Transverse colon (tissue), 4 donors: ENCODE data around the gene POC1A. TPM values are rescaled to one million over a fixed set of nuclear protein-coding genes. Genes with fewer than 3 reads are reported as not detected.

ENCODE experiments used
- DNase-seq: peaks from one replicate; pipeline ENCODE4 v3.0.0-alpha.2; 2019
- H3K27ac ChIP-seq, 4 donors: fragments of 200-600 bp; sonication (generic); 2 replicates each; pipeline ENCODE4 v1.5.1; 2016 to 2018; ENCODE audit warnings: inconsistent platforms in 4 of 4
- H3K27me3 ChIP-seq: fragments of 200-600 bp; sonication (generic); 2 replicates; pipeline ENCODE4 v1.5.1; 2017; ENCODE audit warnings: inconsistent platforms
- H3K36me3 ChIP-seq, 4 donors: fragments of 200-600 bp; sonication (generic); 2 replicates each; pipeline ENCODE4 v1.5.1; 2017 to 2019; ENCODE audit warnings: inconsistent platforms in 4 of 4
- H3K4me1 ChIP-seq, 4 donors: fragments of 200-600 bp; sonication (generic); 2 replicates each; pipeline ENCODE4 v1.5.1; 2017 to 2020; ENCODE audit warnings: inconsistent platforms in 4 of 4
- H3K4me3 ChIP-seq, 4 donors: fragments of 200-600 bp; sonication (generic); 1 replicate in 1 of 4; 2 replicates in 3 of 4; pipeline versions ENCODE4 v1.5.1 to v1.6.1; 2017 to 2019; ENCODE audit warnings: inconsistent platforms in 4 of 4
- H3K9me3 ChIP-seq, 2 donors: fragments of 200-600 bp; sonication (generic); 2 replicates each; pipeline ENCODE4 v1.5.1; 2017 to 2019; ENCODE audit warnings: inconsistent platforms in 2 of 2
- CTCF ChIP-seq, 5 experiments: fragments of 200-600 bp in 3 of 5; fragments of 450-650 bp in 2 of 5; sonication (generic) in 3 of 5; IDR thresholded peaks; 1 replicate in 2 of 5; 2 replicates in 3 of 5; pipeline ENCODE4 v1.5.1; 2016 to 2017; ENCODE audit warnings: antibody characterized with exemption in 5 of 5, inconsistent platforms in 3 of 5, mild to moderate bottlenecking in 2 of 5, moderate library complexity in 1 of 5
- EP300 ChIP-seq: sonication (generic); formaldehyde crosslinking; IDR thresholded peaks from one replicate; pipeline ENCODE4 v1.6.1; 2017; ENCODE audit warnings: antibody characterized with exemption, low read depth
- POLR2A ChIP-seq: fragments of 450-650 bp; IDR thresholded peaks from one replicate; pipeline ENCODE4 v1.6.1; 2016; ENCODE audit warnings: antibody characterized with exemption, mild to moderate bottlenecking, moderate library complexity
- POLR2AphosphoS5 ChIP-seq, 3 donors: sonication (generic); formaldehyde crosslinking; IDR thresholded peaks; one replicate each; pipeline ENCODE4 v1.6.1; 2016; ENCODE audit warnings: antibody characterized with exemption in 3 of 3
- WGBS, 2 donors: methylation state at CpG; one replicate each; pipeline ENCODE4 v1.1.5; 2018; ENCODE audit warnings: low coverage in 1 of 2; 5-methylcytosine and 5-hydroxymethylcytosine counted together
- in situ Hi-C, 4 donors: fragments of 200-750 bp; cut with MboI; loops; one replicate each; pipeline versions ENCODE4 v1.15.0 to v1.15.1; 2017; ENCODE audit warnings: low sequenced_read_pairs in 3 of 4, low pct_ligation_motif_present in 1 of 4, low pct_unique_long_range_greater_than_20kb in 1 of 4
- intact Hi-C: fragments of 100-400 bp; cut with DNase I; formaldehyde crosslinking; loops from one replicate; pipeline ENCODE4 v1.15.1; 2023; ENCODE audit warnings: low total_unique reads
- total RNA-seq, 4 donors: library from RNA; depleted of rRNA; stranded (reverse); fragments of >200 nt; gene quantifications; one replicate each; pipeline ENCODE4 v1.1.0, GENCODE V29; 2016

Gene POC1A
- total RNA-seq, 4 donors from 2014 or later: 0.80 to 3.1 (median 2.2) TPM; not detected in 1

GRCh38 chr3:52038227-52038626 lies 116.0 kb downstream of the POC1A start:
- H3K4me1 ChIP-seq: peaks cover 0 to 3% (median 0%) of the 10 kb centered on the region in 4 donors
- in situ Hi-C loops: no loop called here
- no peaks in the 10 kb centered on the region for H3K36me3 ChIP-seq
- 84% methylated on average over 6 of the region's 6 CpGs; no CpG with 5 or more reads in 1 of the 2 donors for WGBS, 2 donors
- TF ChIP-seq POLR2AphosphoS5 (IDR thresholded peaks at IDR 0.05) (no peak), CTCF (IDR thresholded peaks at IDR 0.05) (no peak), POLR2A (no peak), EP300 (no peak)
- no peak overlapping the region for H3K4me3 ChIP-seq
- H3K9me3 ChIP-seq: no peaks in the 10 kb centered on the region
- DNase-seq: no peak
- H3K27ac ChIP-seq: no peak overlapping the region
- intact Hi-C loops: no loop called here
- H3K27me3 ChIP-seq: no peaks in the 10 kb centered on the region

DNA sequence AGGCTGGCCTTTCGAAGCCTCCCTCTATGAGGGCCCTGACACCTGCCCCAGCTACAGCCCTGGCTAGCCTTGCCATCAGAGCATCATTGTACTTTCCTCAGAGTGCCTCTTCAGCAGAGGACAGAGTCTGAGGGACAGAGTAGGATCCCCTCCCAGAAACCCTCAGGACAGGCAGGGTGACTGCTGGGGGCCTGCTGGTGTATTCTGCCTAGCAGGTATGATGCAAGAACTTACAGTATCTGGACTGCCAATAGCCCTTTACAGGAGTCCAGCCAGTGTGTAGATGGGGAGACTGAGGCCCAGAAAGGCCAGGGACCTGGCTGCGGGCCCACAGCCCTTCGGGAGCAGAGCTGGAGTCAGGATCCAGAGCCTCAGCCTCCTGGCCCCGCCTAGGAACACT lies 116.9 kb downstream of the POC1A start:
- 89 to 100% methylated on average over 1 to 4 of the region's 4 CpGs for WGBS, 2 donors
- Histone ChIP-seq H3K4me3 (no peak overlapping the region), H3K4me1 (peaks cover 0 to 5% (median 0%) of the 10 kb centered on the region in 4 donors), H3K9me3 (no peaks in the 10 kb centered on the region), H3K36me3 (no peaks in the 10 kb centered on the region), H3K27me3 (no peaks in the 10 kb centered on the region), H3K27ac (no peak overlapping the region)
- DNase-seq: no peak
- intact Hi-C loops (no loop called here), in situ Hi-C loops (no loop called here)
- TF ChIP-seq EP300 (no peak), POLR2A (no peak), POLR2AphosphoS5 (IDR thresholded peaks at IDR 0.05) (no peak), CTCF (IDR thresholded peaks at IDR 0.05) (no peak)

DNA sequence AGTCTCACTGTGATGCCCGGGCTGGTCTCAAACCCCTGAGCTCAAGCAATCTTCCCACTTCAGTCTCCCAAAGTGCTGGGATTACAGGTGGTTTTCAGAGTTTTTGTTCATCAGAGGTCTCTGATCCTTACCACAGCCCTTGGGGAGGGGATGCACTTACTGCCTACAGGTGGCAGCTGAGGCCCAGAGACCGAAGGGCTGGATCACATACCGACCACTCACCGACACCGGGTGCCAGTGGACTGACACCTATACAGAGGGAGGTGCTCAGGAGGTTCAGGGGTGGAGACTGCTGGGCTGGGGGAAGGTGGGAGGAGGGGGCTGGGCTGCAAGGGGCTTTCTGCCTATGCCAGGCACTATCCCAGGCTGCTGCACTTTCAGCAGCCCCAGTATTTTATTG lies 117.4 kb downstream of the POC1A start:
- no peak for TF ChIP-seq CTCF (IDR thresholded peaks at IDR 0.05)
- no peak for TF ChIP-seq POLR2A
- TF ChIP-seq EP300: no peak
- no peak for TF ChIP-seq POLR2AphosphoS5 (IDR thresholded peaks at IDR 0.05)
- H3K27me3 ChIP-seq: no peaks in the 10 kb centered on the region
- WGBS, 2 donors: 60% methylated on average over 5 of the region's 5 CpGs; no CpG with 5 or more reads in 1 of the 2 donors
- no peak overlapping the region for H3K4me3 ChIP-seq
- no peak for DNase-seq
- no peak overlapping the region for H3K27ac ChIP-seq
- in situ Hi-C loops: no loop called here
- H3K36me3 ChIP-seq: no peaks in the 10 kb centered on the region
- H3K9me3 ChIP-seq: no peaks in the 10 kb centered on the region
- H3K4me1 ChIP-seq: peaks cover 0 to 5% (median 0%) of the 10 kb centered on the region in 4 donors
- intact Hi-C loops: no loop called here

- peaks cover 0 to 5% (median 0%) of the 10 kb centered on the region in 4 donors for H3K4me1 ChIP-seq
- H3K9me3 ChIP-seq: no peaks in the 10 kb centered on the region
- H3K36me3 ChIP-seq: no peaks in the 10 kb centered on the region
- 77 to 94% methylated on average over 2 to 5 of the region's 5 CpGs for WGBS, 2 donors
- H3K4me3 ChIP-seq: no peak overlapping the region
- DNase-seq: no peak
- intact Hi-C loops: no loop called here
- H3K27ac ChIP-seq: no peak overlapping the region
- no peak for TF ChIP-seq POLR2AphosphoS5 (IDR thresholded peaks at IDR 0.05)
- no peak for TF ChIP-seq CTCF (IDR thresholded peaks at IDR 0.05)
- TF ChIP-seq EP300: no peak
- TF ChIP-seq POLR2A: no peak
- no peaks in the 10 kb centered on the region for H3K27me3 ChIP-seq
- in situ Hi-C loops: no loop called here
Measured at GRCh38 chr3:52036222-52036694, 118.0 kb downstream of the POC1A start.
